NCI-H82 treated with DMSO at 0.1 percent for 48 hours (cell line): ENCODE results near the gene DNAJB8.

ENCODE experiments used
- DNase-seq: peaks from one replicate; lab custom pipeline; 2025; ENCODE audit not compliant: unreplicated experiment; lab: John Stamatoyannopoulos, UW

The DNAJB8 gene

GRCh38 chr3:128495435-128495970, 28.8 kb upstream of the DNAJB8 start:
- DNase-seq, result no peak

- DNase-seq, result no peak
Measured at GRCh38 chr3:128494367-128494650, 27.6 kb upstream of the DNAJB8 start.

- no peak for DNase-seq
Measured at GRCh38 chr3:128493570-128494366, 27.1 kb upstream of the DNAJB8 start.

GRCh38 chr3:128492671-128493569, 26.2 kb upstream of the DNAJB8 start, which contains the start of gene GATA2:
Gene GATA2, minus strand, starts transcription at chr3:128493201. Its CDS starts 6,170 bp downstream, at chr3:128487031.
- no peak for DNase-seq

- peak; percentile 27 for DNase-seq
Measured at GRCh38 chr3:128491941-128492670, 25.4 kb upstream of the DNAJB8 start.

GRCh38 chr3:128491691-128491940, 24.9 kb upstream of the DNAJB8 start:
- no peak for DNase-seq

- no peak for DNase-seq
Measured at GRCh38 chr3:128490915-128491690, 24.4 kb upstream of the DNAJB8 start.

GRCh38 chr3:128490650-128490914, 23.9 kb upstream of the DNAJB8 start:
- no peak for DNase-seq

- peak; percentile 28 for DNase-seq
Measured at GRCh38 chr3:128489927-128490649, 23.4 kb upstream of the DNAJB8 start.

- DNase-seq, result no peak
Measured at GRCh38 chr3:128489674-128489926, 22.9 kb upstream of the DNAJB8 start.

- no peak for DNase-seq
Measured at GRCh38 chr3:128488991-128489673, 22.4 kb upstream of the DNAJB8 start.

GRCh38 chr3:128488636-128488990, 21.9 kb upstream of the DNAJB8 start:
- DNase-seq, result no peak

- DNase-seq, result peak; percentile 65
Measured at GRCh38 chr3:128487813-128488635, 21.3 kb upstream of the DNAJB8 start.

GRCh38 chr3:128487538-128487812, 20.8 kb upstream of the DNAJB8 start:
- no peak for DNase-seq

GRCh38 chr3:128486681-128487537, 20.2 kb upstream of the DNAJB8 start:
- DNase-seq, result no peak

GRCh38 chr3:128486205-128486628, 19.5 kb upstream of the DNAJB8 start:
- DNase-seq, result no peak

- DNase-seq, result no peak
Measured at GRCh38 chr3:128485282-128486204, 18.9 kb upstream of the DNAJB8 start.
